OCI-M2 (cell line): ENCODE measurements around the gene IL37.

Experiments
- DNase-seq: peaks from one replicate; lab custom pipeline; 2025; ENCODE audit not compliant: unreplicated experiment; lab: John Stamatoyannopoulos, UW

Gene IL37, protein sequence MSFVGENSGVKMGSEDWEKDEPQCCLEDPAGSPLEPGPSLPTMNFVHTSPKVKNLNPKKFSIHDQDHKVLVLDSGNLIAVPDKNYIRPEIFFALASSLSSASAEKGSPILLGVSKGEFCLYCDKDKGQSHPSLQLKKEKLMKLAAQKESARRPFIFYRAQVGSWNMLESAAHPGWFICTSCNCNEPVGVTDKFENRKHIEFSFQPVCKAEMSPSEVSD

DNA sequence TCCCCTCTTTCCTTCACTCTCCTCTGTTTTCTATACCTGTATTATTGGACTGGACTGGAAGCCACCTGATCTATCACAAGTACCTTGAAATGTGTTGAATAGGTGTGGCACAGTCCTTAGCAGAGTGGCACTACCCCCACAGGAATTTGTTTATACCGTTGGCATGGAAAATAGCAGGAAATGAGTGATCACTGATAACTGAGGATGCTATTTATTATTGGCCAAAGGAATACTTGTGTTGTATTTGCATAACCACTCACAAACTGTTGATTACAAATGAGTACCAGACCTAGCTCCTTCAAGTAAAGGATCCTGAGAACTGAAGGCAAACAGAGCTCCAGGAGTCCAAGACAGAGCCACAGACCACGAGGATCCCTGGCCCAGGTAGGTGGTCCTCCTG, at the start of gene IL37:
Gene IL37, plus strand, starts transcription at position 301 of the 400 bp plus-strand sequence. CDS start 1,848 bp downstream, outside the sequence.
- DNase-seq: no peak

DNA sequence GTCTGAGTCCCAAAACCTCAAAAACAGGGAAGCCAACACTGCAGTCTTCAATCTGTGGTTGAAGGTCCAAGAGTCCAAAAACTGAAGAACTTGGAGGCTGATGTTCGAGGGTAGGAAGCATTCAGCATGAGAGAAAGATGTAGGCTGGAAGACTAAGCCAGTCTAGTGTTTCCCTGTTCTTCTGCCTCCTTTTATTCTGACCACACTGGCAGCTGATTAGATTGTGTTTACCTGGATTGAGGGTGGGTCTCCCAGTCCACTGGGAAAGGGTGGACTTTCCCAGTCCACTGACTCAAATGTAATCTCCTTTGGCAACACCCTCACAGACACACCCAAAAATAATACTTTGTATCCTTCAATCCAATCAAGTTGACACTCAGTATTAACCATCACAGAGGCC, 46.9 kb upstream of the IL37 start:
- DNase-seq: no peak

DNA sequence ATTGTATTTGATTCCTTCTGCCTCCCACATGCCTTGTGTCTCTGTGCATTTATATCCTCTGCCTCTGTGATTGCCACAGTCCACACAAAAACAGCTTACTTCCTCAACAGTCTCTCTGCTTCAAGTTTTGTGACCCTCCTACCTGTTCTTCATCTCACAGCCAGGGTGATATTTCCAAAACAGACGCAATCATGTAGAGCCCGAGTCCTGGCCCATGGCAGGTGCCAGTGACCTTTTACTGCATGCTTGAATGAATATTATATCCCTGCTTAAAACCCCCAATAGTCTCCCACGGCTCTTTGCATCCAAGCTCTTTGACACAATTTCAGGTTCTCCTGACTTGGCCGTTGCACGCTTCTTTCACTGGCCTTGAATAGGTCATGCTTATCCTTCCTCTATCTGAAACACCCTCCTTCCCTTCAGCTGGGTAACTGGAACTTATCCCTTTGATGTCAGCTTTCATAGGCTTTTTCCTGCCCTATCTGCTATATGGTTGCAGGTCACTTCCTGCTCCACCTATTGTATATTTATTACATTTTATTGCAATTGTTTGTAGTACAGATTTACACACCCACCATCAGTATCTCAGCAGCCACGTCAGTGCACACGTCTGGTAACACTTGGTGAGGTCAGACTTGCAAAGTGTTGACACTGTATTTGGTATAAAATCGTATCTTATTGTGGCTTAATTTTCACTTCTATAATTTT, 44.7 kb upstream of the IL37 start:
- no peak for DNase-seq

DNA sequence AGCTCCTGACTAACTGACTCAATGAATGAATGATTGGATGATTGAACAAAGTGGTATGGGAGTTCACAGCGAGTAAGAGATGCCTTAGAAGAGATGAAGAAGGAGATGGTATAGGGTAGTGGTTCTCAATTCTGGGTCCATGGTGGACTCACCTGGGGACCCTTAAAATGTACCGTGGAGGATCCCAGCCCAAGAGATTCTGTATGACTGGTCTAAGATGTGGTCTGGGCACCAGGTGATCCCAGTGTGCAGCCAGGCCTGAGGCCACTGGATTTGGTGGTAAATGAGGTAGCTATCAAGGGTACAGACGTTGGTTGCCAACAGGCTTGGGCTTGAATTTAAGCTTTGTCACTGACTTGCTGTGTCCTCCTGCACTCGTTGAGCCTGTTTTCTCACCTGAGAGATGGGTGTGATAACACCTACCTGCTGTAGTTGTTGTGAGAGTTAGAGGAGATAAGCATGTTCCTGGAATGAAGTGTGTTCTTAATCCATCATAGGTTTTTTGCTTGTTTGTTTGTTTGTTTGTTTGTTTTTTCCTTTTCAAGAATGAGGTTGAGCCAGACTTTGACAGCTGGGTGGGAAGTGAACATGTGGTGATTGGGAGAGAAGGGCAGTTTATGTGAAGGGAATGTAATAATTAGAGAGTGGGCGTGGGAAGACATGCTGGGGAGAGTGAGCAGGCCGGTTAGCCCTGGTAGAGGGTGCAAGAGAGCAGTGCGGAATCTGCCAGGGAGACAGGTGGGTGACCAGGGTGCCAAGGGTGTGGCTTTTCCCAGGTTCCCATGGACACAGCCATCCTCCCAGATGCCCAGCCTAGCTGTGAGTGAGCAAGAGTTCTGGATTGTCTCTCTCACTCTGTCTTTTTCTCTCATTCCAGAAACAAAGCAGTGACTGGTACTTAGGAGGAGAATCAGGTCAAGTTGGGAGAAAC, 43.0 kb upstream of the IL37 start:
- DNase-seq: no peak

DNA sequence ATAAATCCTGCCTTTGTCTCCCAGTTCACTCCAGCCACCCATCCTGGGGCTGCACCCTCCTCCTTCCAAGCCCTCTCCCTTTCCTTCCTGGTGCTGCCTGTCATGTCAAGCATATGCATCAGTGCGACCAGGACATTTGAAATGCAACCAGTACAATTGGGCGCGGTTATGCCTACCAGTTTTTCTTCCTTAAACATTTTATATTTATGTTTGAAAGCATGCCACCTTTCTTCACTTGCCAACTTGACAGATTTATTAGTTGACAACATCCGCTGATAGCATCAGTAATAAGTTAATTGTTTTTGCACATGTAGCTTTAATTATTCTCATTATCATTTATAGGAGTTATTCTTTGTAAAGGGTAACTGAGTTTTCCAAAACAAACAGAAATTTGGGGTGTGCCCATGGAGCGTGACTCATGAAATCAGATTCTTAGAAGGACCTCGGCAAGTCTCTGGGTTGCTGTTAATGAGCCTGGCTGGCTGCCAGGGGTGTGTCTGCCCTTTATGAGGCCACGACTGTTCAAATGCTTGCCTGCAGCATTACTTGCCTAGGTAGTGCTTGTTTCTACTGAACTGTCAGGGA, 41.6 kb upstream of the IL37 start:
- no peak for DNase-seq

DNA sequence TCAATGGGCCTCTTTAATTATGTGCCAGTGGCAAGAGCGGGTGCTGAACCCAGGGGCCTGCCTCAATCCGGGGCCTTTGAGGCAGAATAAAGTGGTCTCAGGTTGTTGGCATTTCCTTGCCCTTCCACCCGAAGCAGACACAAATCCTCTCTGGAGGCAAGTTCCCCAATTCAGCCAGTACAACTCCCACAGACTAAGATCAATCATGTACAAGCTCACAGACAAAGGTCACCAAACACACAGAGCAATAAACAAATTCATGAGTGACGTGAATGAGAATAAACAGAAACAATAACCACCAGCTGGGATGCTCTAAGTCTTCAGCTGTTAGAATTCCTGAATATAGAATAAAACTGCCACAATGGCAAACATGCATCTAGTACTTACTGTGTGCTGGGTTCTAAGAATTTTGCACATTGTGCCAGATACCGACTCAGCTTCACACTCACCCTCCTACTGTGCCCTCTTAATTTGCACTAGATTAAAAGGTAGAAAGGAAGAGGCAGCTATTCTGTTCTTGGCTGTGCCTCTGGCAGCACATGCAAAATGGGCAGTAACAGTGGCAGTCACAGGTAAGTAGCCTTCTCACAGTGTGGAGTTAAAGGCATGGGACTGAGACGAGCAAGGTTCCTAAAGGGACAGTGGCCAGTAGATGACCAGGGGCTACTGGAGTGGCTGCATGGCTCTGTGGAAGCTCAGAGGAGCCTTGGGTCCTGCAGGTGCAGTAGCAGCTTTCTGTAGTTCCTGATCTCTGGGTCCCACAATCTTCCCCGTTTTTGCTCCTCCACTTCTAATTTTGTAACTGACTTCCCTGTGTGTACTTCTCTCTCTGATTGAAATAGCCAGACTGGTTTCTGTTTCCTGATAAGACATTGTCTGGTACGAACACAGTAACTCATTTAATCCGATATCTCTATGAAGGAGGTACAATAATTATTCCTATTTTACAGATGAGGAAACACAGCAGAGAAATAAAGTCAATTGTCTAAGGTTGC, 39.8 kb upstream of the IL37 start:
- no peak for DNase-seq

DNA sequence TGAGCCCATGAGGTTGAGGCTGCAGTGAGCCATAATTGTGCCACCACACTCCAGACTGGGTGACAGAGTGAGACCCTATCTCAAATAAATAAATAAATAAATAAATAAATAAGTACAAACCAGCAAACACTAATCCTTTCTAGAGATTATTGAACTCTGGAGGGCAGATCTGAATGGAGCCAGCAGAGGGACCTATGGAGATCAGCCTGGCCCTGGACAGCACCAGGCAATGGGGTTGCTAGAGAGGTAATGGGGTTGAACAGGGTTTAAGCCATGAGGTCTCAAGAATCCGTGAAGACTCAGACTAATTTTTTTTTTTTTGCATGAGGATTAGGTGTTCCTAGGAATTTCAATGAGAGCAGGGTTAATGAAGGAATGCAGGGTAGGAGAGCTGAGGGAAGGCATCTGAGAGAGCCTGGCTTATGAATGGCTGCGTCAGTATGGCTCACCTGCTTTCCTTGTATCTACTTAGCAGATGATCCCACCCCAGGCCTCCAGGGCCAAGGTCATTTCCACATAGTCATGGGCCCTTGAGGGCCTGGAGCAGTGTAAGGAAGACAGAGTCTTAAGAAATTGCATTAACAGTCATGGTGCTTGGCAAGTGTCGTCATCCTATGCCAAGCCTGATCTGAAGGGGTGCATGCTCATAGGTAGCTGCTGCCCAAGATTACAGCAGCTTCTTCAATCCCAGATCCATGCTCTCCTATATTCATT, 34.6 kb upstream of the IL37 start:
- no peak for DNase-seq

DNA sequence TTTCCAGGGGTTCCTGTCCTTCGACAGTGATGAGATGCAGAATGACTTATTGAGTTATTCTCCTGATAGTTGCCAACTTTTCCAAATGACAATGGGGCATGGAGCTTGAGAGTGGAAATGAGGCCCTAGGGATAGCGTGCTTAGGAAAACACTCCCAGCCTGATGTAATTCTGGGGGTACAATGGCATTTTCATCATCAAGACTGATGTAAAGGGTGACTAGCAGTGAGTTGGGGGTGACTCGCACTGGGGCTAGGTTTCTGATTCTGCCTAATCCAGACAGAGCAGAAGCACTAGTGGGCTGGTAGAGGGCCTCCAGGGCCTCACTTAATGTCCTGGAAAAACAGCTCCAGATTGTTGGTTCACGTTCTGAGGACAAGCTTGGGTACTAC, 34.0 kb upstream of the IL37 start:
- no peak for DNase-seq

DNA sequence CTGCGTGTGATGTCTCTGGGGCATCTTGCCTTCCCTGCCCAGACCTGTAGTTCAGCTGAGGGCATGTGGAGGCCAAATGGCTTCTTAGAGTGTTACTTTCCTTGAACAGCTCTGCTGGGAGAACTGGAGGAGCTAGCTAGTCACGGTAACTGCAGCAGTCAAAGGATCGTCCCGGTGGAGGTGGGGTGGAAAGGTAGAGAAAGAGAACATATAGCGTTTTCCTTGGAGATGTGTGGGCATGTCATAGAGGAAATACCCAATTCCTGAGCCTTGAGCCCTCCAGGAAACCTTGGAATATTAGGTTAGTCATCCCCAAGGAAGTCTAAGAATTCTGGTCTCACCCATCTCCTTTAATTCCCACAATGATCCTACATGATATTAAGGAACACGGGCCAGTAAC, 33.5 kb upstream of the IL37 start:
- DNase-seq: no peak

DNA sequence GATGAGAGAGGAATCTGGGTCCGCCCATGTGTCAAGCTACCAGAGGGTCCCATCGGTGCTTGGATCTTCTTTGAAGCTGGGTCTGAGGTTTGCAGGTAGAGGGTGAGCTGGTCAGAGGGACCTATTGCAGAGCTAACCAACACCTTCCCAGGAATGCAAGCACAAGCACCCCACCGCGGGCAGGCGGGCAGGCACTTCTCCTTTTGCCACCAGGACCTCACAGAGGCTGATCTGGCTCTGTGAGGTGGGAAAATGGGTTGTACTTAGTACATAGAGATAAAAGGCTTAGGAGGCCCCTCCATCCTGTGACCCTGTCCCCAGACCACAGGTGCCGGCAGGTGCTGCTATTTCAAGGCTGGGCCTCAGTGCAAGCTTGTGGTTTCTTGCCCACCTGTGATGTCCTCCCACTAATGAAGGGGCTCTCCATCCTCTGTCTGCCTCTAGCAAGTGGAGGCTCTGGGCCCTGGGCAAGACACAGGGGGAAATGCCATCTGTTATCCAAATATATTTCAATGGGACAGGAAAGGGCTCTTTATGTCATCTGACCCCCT, 31.4 kb upstream of the IL37 start:
- no peak for DNase-seq

DNA sequence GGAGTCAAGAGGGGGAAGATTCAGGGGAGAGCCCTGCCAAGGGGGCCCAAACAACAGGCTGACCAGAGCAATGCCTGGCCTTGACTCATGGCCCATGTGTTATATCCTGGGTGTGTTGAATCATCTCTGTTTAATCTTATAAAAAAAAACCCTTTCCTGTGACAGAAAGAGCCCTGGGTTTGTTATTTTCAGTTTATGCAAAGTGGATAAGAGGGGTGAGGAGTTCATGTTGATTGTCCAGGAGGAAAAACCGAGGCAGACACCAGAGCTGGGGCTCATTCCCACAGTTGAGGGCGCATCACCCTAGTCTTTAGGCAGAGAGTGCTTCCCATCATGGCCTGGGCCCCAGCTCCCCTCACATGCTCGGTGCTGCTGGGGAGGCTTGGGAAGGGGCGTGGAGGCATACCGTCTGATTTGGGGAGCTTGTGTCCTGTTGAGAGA, 30.9 kb upstream of the IL37 start:
- DNase-seq: no peak

DNA sequence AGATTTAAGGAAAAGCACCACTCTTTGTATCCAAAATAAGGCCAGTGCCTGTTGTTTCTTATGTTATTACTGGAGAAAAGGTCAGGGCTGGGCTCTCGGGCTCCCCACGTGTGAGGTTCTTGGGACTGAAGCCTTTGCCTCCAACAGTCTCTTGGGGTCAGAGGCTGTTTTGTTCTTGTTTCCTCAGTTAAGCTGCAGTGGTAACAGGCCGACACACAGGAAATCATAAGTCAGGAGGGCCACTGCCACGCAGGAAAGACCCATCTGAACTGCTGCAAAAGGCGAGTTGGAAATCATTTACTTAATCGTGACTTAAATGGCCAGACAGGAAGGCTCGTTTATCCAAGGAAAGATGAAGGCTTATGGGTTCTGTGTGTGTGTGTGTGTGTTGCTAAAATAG, 30.3 kb upstream of the IL37 start:
- DNase-seq: no peak

DNA sequence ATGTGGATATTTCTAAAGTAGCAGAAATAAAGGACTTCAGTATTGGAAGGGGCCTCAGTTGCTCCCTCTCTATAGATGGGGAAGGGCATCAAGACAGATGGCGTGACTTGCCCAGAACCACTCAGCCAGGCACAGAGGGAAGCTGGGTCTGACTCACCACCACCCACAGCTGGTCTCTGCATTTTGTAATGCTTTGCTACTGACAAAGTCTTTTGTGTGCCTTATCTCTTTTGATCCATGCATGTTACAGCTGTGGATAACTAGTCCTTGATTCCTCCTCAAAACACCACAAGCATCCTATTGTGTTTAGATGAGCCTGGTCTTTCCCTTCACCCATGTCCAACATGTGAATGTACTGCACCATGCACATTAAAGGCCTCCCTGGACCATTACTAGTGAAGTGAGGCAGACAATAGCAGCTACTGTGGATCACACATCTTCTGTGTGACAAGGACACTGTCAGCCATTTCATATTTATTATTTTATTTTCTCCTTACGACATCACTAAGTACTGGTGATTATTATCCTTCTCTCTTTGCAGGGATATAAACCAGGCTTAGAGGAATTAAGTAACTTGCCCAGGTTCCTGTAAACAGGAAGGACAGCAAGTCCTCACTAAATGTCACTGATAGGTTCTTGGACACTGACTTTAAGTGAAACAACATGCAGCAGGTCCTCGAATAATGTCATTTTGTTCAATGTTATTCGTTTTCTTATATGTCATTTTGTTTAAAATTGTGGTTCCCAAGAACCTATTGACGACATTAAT, 29.6 kb upstream of the IL37 start:
- DNase-seq: peak; percentile 2

DNA sequence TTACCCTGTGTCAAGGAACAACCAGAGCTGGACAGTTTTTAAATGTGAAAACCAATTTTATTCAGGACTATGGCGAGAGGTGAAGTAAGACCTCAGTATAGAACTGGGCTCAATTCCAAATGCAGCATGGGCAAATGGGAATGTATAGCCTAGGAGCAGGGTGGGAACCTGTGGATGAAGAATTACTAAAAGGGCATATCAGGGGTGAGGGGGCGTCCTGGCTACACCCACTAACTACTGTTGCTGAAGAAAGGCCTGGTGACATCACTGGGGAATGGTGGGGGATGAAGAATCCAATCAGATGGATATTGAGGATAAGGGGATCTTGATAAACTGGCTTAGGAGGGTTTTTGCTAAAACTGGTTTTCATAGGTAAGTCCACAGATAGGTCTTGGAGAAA, 27.3 kb upstream of the IL37 start:
- DNase-seq: no peak

DNA sequence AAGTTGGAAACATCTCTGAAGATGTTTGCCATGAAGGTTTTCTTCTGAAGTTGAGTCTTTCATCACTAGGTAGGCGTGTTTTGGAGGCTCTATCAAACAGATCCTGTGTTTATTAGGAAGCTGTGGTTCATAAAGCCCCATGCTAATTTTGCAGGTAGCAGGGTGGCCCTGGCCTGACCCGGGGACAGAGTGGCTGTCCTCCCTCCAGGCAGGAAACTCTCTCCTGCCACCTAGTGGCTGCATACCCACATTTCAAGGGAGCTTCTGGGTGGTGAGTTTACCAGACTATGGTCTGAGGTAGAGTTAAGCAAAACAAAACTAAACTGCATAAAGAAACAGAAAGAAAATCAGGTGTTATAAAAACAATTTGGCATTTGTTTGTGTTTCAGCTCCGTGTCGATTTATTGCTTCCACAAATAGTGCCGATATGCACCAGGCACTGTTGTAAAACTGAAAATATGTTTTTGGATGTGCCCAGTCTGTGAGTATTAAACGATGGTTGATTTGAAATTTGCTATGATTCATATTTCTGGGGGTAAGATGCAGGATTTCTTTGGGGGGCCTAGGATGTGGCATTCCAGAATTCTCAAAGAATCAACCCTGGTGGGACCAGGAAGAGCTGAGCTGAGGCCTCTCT, 26.0 kb upstream of the IL37 start:
- DNase-seq: no peak

DNA sequence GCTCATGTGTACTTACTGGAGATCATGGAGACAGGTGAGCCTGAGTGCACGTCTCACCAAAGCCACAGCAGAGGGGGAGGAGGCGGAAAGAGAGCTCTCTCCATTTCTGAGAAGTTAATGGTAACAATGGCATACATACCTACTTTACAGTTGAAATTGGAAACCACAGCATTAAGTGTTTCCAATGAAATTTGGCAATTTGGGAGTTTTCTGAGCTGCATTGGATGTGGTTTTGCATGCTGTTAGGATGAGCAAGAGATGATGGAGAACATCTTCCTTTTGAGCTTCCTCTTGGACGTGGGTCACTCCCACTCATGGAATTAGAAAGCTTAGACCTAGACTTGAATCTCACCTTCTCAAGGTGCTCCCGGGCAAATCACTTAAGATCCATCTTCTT, 25.5 kb upstream of the IL37 start:
- no peak for DNase-seq

DNA sequence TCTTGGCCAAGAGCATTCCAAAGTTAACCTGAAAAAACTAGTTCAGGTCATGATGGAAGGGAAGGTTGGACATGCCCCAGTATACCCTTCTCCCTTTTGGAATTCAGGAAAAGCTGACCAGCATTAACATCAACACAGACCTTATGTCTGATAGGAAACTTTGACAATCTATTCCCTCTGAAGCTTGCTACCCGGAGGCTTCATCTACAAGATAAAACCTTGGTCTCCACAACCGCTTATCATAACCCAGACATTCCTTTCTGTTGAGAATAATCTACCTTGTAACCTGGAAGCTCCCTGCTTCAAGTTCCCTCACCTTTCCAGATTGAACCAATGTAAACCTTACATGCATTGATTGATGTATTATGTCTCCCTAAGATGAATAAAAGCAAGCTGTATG, 24.7 kb upstream of the IL37 start:
- DNase-seq: no peak
